Activated CD8-positive, alpha-beta T cell treated with anti-CD3 and anti-CD28 coated beads, Interleukin-2, amount 10 ng/mL, durations not matched to agents 7 days and 5 days (primary cell): ENCODE measurements around the gene MRNIP. TPM values are rescaled to one million over a fixed set of nuclear protein-coding genes. Genes with fewer than 3 reads are reported as not detected.
A peak's percentile ranks its signal among the peaks of the same experiment; 100 is the strongest.

Experiments
- ATAC-seq: fragments of 150-1000 bp; cut with Tn5 transposase; one replicate; pipeline ENCODE4 v1.10.0; 2021; ENCODE audit warnings: moderate library complexity
- CTCF ChIA-PET: fragments of 350-600 bp; sonication (Branson Sonifier 250); formaldehyde crosslinking; loops from one replicate; lab custom pipeline; 2021; ENCODE audit warnings: antibody characterized with exemption; lab: Charles Lee
- POLR2A ChIA-PET: fragments of 350-600 bp; sonication (Branson Sonifier 250); formaldehyde crosslinking; loops from one replicate; lab custom pipeline; 2021; ENCODE audit warnings: antibody characterized with exemption; lab: Charles Lee
- DNase-seq: peaks from one replicate; pipeline ENCODE4 v3.0.0-alpha.2; 2020
- H3K27ac Mint-ChIP-seq: one replicate; pipeline ENCODE4 v1.8.0; 2021; ENCODE audit warnings: mild to moderate bottlenecking, mixed read lengths
- H3K27me3 Mint-ChIP-seq: one replicate; pipeline ENCODE4 v1.8.0; 2021; ENCODE audit warnings: low read depth, mixed read lengths
- H3K36me3 Mint-ChIP-seq: one replicate; pipeline ENCODE4 v1.8.0; 2021; ENCODE audit warnings: low read depth, mixed read lengths
- H3K4me1 Mint-ChIP-seq: one replicate; pipeline ENCODE4 v1.8.0; 2021; ENCODE audit warnings: low read depth, mixed read lengths
- H3K4me3 Mint-ChIP-seq: one replicate; pipeline ENCODE4 v1.8.0; 2021; ENCODE audit warnings: mild to moderate bottlenecking, mixed read lengths
- H3K9me3 Mint-ChIP-seq: one replicate; pipeline ENCODE4 v1.8.0; 2022; ENCODE audit warnings: mixed read lengths; ENCODE audit not compliant: insufficient read depth
- total RNA-seq, 2 experiments: library from RNA; stranded (reverse); gene quantifications; one replicate each; pipeline ENCODE4 v1.2.3, GENCODE V29; 2021

Gene MRNIP
- total RNA-seq, 2 experiments from 2014 or later: 16.1 to 17.1 TPM

- no peak for DNase-seq
- Mint-ChIP-seq H3K9me3 (no peaks in the 10 kb centered on the region), H3K27me3 (no peaks in the 10 kb centered on the region), H3K4me1 (peaks cover 50% of the 10 kb centered on the region), H3K27ac (no peak overlapping the region), H3K4me3 (no peak overlapping the region), H3K36me3 (peaks cover 62% of the 10 kb centered on the region)
- CTCF ChIA-PET: no interaction called here
- no peak for ATAC-seq
- POLR2A ChIA-PET: no interaction called here
Observed at GRCh38 chr5:179823937-179824744, 34.5 kb downstream of the MRNIP start.

- Mint-ChIP-seq H3K27ac (peak overlapping the region; percentile 97), H3K9me3 (no peaks in the 10 kb centered on the region), H3K27me3 (no peaks in the 10 kb centered on the region), H3K36me3 (peaks cover 52% of the 10 kb centered on the region), H3K4me1 (peaks cover 56% of the 10 kb centered on the region), H3K4me3 (peak overlapping the region; percentile 91)
- DNase-seq: no peak
- ChIA-PET CTCF (interaction anchor here (0.7 to 2.4 kb wide), 5 partner anchors 10 to 148 kb away, joined by 3 to 7 read pairs (median 6); no protein-coding TSS in a partner anchor), POLR2A (interaction anchor here (0.6 to 3.6 kb wide), 10 partner anchors 8 to 470 kb away, joined by 3 to 29 read pairs (median 4); no protein-coding TSS in a partner anchor)
- ATAC-seq: no peak
Observed at GRCh38 chr5:179822444-179822990, 36.1 kb downstream of the MRNIP start.

DNA sequence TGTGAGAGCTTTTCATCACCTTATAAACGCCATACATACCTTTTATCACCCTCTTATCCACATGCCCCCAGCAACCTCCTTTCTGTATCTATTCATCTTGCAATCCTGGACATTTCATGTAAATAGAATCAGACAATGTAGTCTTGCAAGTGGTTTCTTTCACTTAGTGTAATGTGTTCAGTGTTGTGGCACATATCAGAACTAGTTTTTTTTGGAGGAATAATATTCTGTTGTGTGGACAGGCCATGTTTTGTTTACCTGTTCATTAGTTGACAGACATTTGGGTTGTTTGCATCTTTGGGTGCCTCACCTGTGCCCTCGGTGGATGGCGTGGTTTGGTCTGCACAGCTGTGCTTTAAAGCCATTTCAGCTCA is 36.6 kb downstream of the MRNIP start:
- POLR2A ChIA-PET: interaction anchor here (0.6 to 3.6 kb wide), 11 partner anchors 9 to 470 kb away, joined by 3 to 29 read pairs (median 4); no protein-coding TSS in a partner anchor
- Mint-ChIP-seq H3K36me3 (peaks cover 49% of the 10 kb centered on the region), H3K9me3 (no peaks in the 10 kb centered on the region), H3K4me3 (peak overlapping the region; percentile 91), H3K27ac (peak overlapping the region; percentile 97), H3K27me3 (no peaks in the 10 kb centered on the region), H3K4me1 (peaks cover 57% of the 10 kb centered on the region)
- DNase-seq (no peak), ATAC-seq (no peak)
- CTCF ChIA-PET: interaction anchor here (0.7 to 2.4 kb wide), 5 partner anchors 11 to 149 kb away, joined by 3 to 7 read pairs (median 6); no protein-coding TSS in a partner anchor

GRCh38 chr5:179821298-179822058 is 37.1 kb downstream of the MRNIP start:
- no peaks in the 10 kb centered on the region for H3K27me3 Mint-ChIP-seq
- peak overlapping the region; percentile 91 for H3K4me3 Mint-ChIP-seq
- ATAC-seq: peak; percentile 73
- ChIA-PET POLR2A (interaction anchor here (0.6 to 3.6 kb wide), 15 partner anchors 9 to 471 kb away, joined by 3 to 29 read pairs (median 4); partner anchors contain the start of genes HNRNPH1 and MRNIP), CTCF (interaction anchor here (0.7 to 2.4 kb wide), 4 partner anchors 11 to 59 kb away, joined by 4 to 7 read pairs (median 6); no protein-coding TSS in a partner anchor)
- H3K36me3 Mint-ChIP-seq: peaks cover 44% of the 10 kb centered on the region
- H3K9me3 Mint-ChIP-seq: no peaks in the 10 kb centered on the region
- DNase-seq: peak; percentile 91
- H3K4me1 Mint-ChIP-seq: peaks cover 54% of the 10 kb centered on the region
- H3K27ac Mint-ChIP-seq: peak overlapping the region; percentile 97

GRCh38 chr5:179820483-179821297 is 37.9 kb downstream of the MRNIP start, which contains the start of gene SQSTM1:
TSS of gene SQSTM1 (plus strand) at chr5:179820905. CDS start at chr5:179820937, 32 bp downstream.
- POLR2A ChIA-PET: interaction anchor here (0.6 to 3.6 kb wide), 13 partner anchors 9 to 198 kb away, joined by 3 to 29 read pairs (median 6); partner anchors contain the start of genes HNRNPH1 and MRNIP
- Mint-ChIP-seq H3K9me3 (no peaks in the 10 kb centered on the region), H3K4me1 (peaks cover 57% of the 10 kb centered on the region), H3K27ac (peak within 1 kb of the TSS; percentile 97), H3K36me3 (peaks cover 40% of the 10 kb centered on the region), H3K4me3 (peak within 1 kb of the TSS; percentile 91), H3K27me3 (no peaks in the 10 kb centered on the region)
- ATAC-seq (peak; percentile 52), DNase-seq (peak; percentile 80)
- CTCF ChIA-PET: interaction anchor here (0.7 to 3.0 kb wide), 3 partner anchors 19 to 57 kb away, joined by 3 to 18 read pairs (median 13); partner anchors contain the start of gene LTC4S

DNA sequence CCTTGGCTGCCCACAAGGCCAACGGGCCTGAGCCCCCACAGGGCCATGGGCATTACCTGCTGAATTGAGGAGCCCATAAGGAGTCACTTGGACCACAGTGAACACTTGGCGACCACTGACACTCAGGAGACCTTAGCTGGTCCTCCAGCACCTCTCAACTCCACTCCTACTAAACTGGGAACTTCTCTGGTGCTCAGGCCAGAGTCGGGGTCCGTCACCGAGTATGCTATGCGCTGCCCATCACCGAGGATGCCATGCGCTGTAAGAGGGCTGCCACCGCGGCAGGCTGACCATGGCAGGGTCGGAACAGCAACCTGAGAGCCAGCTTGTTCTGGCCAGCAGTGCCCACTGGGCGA is 38.5 kb downstream of the MRNIP start:
- no peak for DNase-seq
- CTCF ChIA-PET: interaction anchor here (0.7 to 3.0 kb wide), 4 partner anchors 16 to 57 kb away, joined by 3 to 18 read pairs (median 8); partner anchors contain the start of gene LTC4S
- POLR2A ChIA-PET: interaction anchor here (0.9 to 3.6 kb wide), 12 partner anchors 9 to 197 kb away, joined by 3 to 29 read pairs (median 6); partner anchors contain the start of genes CANX, HNRNPH1 and MRNIP
- Mint-ChIP-seq H3K4me3 (peak overlapping the region; percentile 67), H3K4me1 (peaks cover 59% of the 10 kb centered on the region), H3K27me3 (no peaks in the 10 kb centered on the region), H3K27ac (peak overlapping the region; percentile 86), H3K36me3 (peaks cover 36% of the 10 kb centered on the region), H3K9me3 (no peaks in the 10 kb centered on the region)
- no peak for ATAC-seq

DNA sequence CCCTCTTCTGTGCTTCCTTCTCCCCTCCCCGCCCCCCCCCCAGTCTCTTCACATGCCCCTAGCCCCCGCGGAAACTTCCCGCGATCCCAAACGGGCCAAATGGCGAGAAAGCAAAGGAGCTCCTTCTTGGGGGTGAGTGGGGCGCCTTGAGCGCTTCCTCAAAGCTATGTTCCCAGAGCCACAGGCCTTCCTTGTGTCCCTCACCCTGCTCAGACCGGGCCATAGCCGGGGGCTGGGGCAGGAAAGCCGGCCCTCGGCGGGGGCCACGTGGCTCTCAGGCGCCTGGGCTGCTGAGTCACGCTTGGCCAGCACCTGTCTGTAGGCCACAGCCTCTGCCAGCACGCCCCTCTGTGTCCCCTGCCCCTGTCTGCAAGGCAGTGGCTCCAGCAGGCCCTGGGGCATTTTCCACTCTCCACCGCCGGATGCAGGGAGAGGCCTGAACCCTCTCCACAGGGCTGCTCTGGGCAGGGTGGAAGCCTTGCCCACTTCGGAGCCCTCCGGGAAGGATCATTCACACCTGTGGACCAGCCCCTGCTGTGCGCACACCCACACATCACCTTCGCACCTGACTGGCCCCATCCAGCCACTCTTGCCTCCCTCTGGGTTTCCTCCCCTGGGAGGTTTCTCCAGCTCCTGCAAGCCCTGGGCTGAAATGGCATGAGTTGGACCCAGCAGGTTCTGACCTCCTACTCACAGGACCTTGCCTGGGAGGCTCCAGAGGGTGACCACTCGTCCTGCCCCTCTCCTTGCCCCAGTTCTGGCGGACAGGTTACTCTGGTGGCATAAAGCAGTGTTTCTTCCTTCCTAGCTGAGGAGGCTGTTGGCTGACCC is 39.1 kb downstream of the MRNIP start:
- Mint-ChIP-seq H3K4me1 (peaks cover 54% of the 10 kb centered on the region), H3K9me3 (no peaks in the 10 kb centered on the region), H3K36me3 (peaks cover 30% of the 10 kb centered on the region), H3K4me3 (peak overlapping the region; percentile 67), H3K27me3 (no peaks in the 10 kb centered on the region), H3K27ac (peak overlapping the region; percentile 86)
- ChIA-PET POLR2A (interaction anchor here (0.9 to 3.6 kb wide), 12 partner anchors 8 to 196 kb away, joined by 3 to 29 read pairs (median 6); partner anchors contain the start of genes CANX, HNRNPH1 and MRNIP), CTCF (interaction anchor here (1.0 to 3.0 kb wide), 3 partner anchors 17 to 24 kb away, joined by 3 to 18 read pairs (median 13); partner anchors contain the start of gene LTC4S)
- ATAC-seq: peak; percentile 1
- DNase-seq: peak; percentile 48

DNA sequence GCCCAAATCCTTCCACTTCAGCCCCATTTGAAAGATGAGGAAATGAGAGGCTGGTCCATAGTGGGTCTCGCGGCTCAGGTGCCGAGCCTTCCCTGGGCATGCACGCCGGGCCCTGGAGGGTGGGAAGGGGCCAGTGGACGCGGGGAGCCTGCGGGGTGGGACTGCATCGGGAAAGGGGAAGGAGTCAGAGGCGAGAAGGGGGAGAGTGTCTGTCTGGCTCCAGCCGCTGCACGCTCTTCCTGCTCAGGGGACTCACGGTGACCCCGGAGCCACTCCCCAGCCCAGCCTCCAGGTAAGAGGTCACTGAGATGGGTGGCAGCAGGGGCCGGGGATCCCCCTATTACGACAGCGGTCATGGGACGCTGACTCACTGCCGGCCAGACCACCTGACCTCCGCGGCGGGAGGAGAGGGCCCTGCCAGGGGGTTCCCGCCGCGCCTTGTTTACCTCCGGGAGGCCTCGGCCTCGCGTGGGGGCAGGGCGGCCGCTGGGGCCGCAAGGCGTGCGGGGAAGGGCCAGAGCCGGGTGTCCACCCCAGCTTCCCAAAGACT is 39.8 kb downstream of the MRNIP start:
- CTCF ChIA-PET: interaction anchor here (2.2 to 3.0 kb wide), 2 partner anchors 17 to 24 kb away, joined by 13 to 18 read pairs; partner anchors contain the start of gene LTC4S
- H3K36me3 Mint-ChIP-seq: peaks cover 27% of the 10 kb centered on the region
- POLR2A ChIA-PET: interaction anchor here (0.7 to 3.6 kb wide), 6 partner anchors 13 to 196 kb away, joined by 3 to 29 read pairs (median 9); partner anchors contain the start of genes CANX and HNRNPH1
- no peaks in the 10 kb centered on the region for H3K9me3 Mint-ChIP-seq
- H3K27ac Mint-ChIP-seq: peak overlapping the region; percentile 86
- peaks cover 51% of the 10 kb centered on the region for H3K4me1 Mint-ChIP-seq
- no peaks in the 10 kb centered on the region for H3K27me3 Mint-ChIP-seq
- peak overlapping the region; percentile 74 for H3K4me3 Mint-ChIP-seq
- peak; percentile 89 for DNase-seq
- peak; percentile 43 for ATAC-seq
